HL-60/S4 treated with retinoic acid at 250 ng/mL for 4 days and 3 days (cell line): Measurements from ENCODE around the gene EEIG2.
"Not testable (repeated sequence)": the region's sequence is repeated elsewhere in the genome, so short reads cannot be mapped to it uniquely, and the experiment has no call there.

ENCODE experiments used
- in situ Hi-C: fragments of 300-500 bp; cut with MboI; formaldehyde crosslinking; loops from 2 replicates; pipeline ENCODE4 v1.7.0; 2022; ENCODE audit warnings: low sequenced_read_pairs

Gene EEIG2

DNA sequence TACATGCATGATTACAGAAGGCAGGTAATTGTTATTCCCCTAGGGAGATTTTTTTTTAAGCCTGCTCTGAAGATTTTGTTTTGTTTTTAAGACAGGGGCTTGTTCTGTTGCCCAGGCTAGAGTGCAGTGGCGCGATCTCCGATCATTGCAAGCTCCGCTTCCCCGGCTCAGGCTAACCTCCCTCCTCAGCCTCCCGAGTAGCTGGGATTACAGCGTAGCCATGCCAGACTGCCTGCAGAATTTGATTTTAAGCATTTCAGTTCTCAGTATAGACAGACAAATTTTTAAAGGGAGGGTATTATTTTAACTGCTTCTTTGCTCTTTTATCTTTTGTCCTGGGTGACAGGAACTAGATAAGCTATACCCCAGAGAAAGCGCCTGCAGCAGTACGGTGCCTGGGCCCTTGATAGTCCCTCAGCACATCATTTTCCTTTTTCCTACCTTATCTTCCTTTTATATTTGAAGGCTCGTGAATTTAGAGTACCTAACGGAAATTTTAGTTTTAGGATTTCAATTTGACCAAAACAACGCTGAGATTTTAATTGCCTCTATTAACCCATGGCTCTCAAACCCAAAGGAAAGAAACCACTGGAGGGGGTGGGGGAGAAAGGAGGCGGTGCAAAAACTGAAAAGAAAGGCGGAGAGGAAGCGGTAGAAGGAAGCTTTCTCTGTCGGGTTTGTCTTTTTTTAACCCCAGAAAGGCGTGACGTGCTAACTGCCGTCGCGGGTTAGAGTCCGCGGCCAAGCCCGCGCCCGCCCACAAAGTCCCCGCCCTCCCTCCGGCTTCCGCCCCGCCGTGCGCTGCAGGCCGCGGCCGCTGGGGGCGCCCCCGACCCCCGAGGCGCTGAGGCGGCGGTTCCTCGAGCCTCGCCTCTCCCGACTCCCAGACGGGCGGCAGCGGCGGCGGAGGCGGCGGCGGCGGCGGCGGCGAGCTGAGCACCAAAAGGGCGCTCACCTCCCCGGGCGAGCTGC, at the start of gene EEIG2:
TSS of gene EEIG2 (plus strand) at position 886 of the 972 bp plus-strand sequence. CDS start 329 bp downstream, outside the sequence.
- in situ Hi-C loops = no loop called here

DNA sequence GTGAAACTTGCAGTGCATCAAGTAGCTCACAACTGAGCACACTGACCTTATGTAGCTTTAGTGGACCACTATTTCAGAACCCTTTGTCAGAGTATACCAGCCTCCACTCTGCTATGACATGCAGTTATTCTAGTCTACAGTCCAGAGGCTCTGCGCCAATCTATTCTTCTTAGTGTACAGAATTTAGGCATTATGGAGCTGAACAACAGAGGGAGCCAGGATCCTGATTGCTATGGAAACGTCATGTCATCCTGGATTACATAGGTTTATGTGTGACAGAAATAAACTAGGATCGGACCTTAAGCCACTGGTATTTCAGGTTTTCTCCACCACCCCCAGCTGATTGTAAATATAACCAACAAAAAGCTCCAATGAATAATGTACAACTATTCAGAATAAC, 48.1 kb upstream of the EEIG2 start:
- in situ Hi-C loops = loop anchor here (10.0 to 25.0 kb wide), 3 partner anchors 133 to 724 kb away; no protein-coding TSS in a partner anchor

DNA sequence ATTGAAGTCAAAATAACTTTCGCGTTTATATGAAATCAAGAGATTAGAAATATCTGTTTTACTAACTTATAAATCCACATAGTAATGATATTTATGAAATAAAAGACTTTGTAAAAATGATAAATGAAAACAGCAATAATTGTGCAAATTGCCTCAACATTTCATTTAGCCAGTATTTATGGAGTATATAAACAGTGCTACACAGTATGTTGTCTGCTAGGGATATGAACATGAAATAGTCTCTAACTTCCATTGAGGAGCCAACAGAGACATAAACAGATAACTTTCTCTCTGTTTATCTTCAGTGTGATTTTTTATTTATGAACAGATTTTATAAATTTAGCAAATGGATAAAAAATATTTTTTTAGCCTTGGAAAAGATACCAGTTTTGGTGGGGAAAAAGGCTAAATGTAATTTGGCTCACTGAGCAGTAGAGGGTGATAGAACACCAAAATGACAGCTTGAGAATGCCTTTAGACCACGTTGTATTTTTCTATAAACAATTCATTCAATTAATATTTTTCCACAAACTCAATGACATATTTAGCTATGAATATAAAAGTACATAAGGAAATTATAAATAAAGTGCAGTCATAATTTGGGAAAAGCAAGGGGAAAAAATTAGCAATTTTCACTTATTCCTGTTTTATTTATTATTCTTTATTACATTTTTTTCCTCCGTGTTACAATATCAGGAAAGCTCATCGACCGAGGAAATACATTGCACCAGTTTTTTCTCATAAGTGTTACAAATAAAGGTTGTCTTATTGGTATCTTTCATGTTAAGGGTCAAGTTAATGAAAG, 47.5 kb upstream of the EEIG2 start:
- in situ Hi-C loops = loop anchor here (10.0 to 25.0 kb wide), 3 partner anchors 132 to 725 kb away; no protein-coding TSS in a partner anchor

DNA sequence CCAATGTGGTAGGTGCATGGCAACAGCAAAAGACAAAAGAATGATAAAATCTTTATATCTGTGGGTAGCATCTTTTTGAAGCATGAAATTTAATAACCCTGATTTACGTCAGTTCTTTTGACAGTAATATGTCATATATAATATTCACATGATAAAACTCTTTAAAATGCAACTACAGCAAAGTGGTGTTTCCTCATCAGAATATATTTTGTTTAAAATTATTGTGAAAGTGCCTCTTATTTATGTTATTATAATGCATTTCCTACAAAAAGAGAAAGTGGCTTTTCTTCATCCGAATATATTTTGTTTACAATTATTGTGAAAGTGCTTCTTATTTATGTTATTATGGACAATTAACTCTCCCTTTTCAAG, 46.9 kb upstream of the EEIG2 start:
- in situ Hi-C loops = loop anchor here (10.0 to 25.0 kb wide), 3 partner anchors 132 to 726 kb away; no protein-coding TSS in a partner anchor

DNA sequence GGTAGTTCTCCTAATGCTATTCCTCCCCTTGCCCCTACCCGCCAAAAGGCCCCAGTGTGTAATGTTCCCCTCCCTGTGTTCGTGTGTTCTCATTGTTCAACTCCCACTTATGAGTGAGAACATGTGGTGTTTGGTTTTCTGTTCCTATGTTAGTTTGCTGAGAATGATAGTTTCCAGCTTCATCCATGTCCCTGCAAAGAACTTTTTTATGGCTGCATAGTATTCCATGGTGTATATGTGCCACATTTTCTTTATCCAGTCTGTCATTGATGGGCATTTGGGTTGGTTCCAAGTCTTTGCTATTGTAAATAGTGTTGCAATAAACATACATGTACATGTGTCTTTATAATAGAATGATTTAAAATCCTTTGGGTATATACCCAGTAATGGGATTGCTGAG, 46.0 kb upstream of the EEIG2 start:
- in situ Hi-C loops = loop anchor here (10.0 to 25.0 kb wide), 3 partner anchors 131 to 727 kb away; no protein-coding TSS in a partner anchor

DNA sequence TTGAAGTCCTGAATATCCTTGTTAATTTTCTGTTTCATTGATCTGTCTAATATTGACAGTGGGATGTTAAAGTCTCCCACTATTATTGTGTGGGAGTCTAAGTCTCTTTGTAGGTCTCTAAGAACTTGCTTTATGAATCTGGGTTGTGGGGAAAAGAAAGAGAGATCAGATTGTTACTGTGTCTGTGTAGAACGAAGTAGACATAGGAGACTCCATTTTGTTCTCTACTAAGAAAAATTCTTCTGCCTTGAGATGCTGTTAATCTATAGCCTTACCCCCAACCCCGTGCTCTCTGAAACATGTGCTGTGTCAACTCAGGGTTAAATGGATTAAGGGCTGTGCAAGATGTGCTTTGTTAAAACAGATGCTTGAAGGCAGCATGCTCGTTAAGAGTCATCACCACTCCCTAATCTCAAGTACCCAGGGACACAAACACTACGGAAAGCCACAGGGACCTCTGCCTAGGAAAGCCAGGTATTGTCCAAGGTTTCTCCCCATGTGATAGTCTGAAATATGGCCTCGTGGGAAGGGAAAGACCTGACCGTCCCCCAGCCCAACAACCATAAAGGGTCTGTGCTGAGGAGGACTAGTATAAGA, 42.5 kb upstream of the EEIG2 start:
- in situ Hi-C loops = loop anchor here (10.0 to 25.0 kb wide), 3 partner anchors 127 to 730 kb away; no protein-coding TSS in a partner anchor

DNA sequence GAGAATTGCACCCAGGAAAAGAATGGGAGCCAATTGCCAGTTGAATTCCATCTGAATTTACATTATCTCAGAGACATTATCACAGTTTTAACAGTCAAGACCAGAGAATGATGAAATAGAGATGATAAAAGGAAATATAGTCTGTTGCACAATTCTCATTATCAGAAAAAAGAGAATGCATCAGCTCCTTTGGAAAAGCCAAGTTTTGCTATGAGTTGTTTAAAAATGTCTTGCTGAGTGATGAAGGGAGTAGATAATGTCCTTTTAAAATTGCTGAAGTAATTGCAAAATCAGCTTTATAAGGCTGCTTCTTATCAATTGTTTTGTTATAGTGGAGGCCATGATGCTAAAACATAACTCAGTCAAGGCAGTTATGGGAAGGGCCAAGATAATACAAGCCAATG, 37.9 kb upstream of the EEIG2 start:
- in situ Hi-C loops = loop anchor here (25.0 kb wide), 2 partner anchors 160 to 735 kb away; no protein-coding TSS in a partner anchor

DNA sequence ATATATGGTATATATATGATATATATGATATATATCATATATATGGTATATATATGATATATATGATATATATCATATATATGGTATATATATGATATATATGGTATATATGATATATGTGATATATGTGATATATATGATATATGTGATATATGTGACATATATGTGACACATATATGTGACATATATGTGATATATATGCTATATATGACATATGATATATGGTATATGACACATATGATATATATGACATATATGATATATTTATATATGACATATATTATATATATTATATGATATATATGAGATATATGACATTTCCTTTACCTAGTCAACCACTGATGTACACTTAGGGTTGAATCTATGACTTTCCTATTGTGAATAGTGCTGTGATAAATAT, 36.1 kb upstream of the EEIG2 start:
- in situ Hi-C loops = loop anchor here (25.0 kb wide), 2 partner anchors 162 to 737 kb away; no protein-coding TSS in a partner anchor

DNA sequence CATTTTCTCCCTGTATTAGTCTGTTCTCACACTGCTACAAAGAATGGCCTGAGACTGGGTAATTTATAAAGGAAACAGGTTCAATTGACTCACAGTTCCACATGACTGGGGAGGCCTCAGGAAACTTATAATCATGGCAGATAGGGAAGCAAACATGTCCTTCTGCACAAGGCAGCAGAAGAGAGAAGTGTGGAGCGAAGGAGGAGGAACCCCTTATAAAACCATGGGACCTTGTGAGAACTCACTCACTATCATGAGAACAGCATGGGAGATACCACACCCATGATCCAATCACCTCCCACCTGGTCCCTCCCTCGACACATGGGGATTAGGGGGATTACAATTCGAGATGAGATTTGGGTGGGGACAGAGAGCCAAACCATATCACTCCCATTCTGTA, 35.2 kb upstream of the EEIG2 start:
- in situ Hi-C loops = loop anchor here (25.0 kb wide), 2 partner anchors 162 to 737 kb away; no protein-coding TSS in a partner anchor

DNA sequence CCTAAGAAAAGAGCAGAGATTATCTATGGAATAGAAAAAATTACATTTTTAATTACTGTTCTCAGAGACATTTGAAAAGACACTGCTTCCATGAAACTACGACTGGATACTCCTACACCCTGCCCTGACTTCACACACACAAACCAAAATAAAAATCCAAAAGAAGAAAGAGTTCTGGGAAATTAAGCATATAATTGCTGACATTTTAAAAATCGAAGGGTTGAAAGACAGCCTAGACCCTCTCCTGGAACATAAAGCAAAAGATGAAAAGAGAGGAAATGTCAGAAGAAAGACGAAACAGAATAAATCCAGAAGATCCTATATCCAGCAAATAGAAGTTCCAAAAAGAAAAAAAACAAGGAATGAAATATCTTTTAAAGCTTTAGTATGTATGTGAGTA, 32.8 kb upstream of the EEIG2 start:
- in situ Hi-C loops = no loop called here

DNA sequence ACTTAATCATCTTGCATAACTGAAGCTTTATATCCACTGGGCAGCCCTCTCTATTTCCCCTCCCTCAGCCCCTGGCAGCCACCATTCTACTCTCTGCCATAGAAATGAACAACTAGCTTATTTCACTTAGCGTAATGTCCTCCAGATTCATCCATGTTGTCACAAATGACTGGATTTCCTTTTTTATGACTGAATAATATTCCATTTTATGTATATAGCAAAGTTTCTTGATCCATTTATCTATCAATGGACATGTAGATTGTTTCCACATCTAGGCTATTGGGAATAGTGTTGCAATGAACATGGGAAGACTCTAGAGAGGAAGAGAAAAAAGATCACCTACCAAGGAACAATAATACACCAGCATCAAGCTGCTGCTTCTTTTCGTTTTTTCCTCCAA, 32.1 kb upstream of the EEIG2 start:
- in situ Hi-C loops = no loop called here

DNA sequence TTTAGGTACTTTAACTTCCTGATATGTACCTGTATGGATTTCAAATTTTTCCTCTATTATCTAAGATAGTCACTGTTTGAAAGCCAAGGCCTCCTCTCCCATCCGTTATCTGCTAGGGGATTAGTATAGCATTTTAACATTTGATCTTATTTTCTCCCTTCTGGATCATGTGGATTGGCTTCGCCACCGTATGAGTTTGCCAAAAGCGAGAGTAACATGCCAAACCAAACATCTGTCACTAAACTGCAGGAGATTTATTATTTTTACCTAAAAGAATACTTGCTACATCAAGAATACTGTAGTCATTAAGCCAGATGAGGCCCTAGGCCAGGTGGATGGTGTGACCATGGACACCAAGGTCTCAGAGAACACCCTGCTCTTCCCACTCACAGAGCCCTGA, 28.5 kb upstream of the EEIG2 start:
- in situ Hi-C loops = no loop called here

DNA sequence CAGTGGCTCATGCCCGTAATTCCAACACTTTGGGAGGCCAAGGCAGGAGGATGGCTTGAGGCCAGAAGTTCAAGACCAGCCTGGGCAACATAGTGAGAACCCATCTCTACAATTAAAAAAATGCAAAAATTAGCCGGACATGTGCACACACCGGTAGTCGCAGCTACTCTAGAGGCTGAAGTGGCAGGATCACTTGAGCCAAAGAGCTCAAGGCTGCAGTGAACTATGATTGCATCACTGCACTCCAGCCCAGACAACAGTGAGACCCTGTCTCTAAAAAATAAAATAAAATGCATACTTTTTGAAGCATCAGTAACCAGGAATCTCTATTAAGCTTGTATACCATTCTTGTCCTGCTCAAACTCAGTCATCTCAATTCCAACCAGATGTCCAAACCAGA, 27.2 kb upstream of the EEIG2 start:
- in situ Hi-C loops = no loop called here

DNA sequence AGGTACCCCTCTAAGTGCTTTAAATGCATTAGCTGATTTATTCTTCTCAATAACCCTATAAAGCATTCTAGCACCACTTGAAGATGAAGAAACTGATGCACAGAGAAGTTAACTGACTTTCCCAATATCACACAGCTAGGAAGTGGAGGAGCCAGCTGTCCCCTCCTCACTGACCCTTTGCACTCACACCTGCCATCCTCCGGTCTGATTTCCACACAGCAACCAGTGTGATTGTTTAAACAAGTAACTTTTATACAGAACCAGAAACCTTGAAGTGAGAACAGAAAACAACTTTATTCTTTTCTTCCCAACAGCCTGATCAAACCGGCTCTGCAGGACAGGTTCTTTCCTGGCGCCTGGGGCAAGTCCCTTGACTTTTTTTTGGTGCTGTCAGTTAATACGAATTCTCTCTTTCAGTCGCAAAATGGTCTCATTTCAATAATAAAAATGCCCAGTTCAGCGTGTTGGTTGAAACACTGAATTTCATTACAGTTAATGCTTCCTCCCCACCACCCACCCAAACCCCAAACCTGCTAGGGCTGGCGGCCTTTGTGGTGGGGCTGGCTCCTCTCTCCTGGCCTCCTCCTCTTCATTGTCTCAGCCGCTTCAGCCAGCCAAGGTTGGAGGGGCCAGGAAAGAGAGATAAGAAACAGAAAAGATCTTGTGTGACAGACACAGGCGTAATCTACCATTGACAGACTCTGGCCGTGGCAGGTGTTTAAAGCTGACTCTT, 26.4 kb upstream of the EEIG2 start:
- in situ Hi-C loops = no loop called here

DNA sequence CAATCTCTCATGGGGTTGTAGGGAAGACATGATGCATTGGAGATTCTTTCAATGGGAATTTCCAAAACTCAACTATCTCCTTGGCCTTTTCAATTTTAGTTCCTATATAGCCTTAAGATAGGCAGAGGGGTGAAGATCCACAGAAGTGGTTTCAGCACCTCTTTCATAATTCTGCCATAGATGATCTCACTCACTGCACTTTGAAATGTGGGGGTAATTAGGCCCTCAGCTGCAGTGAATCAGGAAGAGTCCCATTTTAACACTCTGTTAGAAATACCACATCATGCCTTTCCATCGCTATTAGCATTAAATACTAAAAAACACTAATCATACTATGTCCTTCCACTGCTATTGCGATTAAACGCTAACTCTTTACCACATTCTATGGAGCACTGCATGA, 25.1 kb upstream of the EEIG2 start:
- in situ Hi-C loops = no loop called here

DNA sequence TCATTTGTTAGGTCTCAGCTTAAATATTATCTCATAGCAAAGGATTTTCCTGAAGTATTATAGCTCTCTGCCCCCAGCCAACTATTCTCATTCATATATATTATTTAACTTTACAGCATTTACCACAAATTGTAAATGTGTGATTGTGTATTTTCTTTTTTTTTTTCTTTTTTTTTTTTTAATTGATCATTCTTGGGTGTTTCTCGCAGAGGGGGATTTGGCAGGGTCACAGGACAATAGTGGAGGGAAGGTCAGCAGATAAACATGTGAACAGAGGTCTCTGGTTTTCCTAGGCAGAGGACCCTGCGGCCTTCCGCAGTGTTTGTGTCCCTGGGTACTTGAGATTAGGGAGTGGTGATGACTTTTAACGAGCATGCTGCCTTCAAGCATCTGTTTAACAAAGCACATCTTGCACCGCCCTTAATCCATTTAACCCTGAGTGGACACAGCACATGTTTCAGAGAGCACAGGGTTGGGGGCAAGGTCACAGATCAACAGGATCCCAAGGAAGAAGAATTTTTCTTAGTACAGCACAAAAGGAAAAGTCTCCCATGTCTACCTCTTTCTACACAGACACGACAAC, 24.5 kb upstream of the EEIG2 start:
- in situ Hi-C loops = not testable (repeated sequence)

DNA sequence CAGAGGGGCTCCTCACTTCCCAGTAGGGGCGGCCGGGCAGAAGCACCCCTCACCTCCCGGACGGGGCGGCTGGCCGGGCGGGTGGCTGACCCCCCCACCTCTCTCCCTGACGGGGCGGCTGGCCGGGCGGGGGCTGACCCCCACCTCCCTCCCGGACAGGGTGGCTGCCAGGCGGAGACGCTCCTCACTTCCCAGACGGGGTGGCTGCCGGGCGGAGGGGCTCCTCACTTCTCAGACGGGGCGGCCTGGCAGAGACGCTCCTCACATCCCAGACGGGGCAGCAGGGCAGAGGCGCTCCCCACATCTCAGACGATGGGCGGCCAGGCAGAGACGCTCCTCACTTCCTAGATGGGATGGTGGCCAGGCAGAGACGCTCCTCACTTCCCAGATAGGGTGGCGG, 23.9 kb upstream of the EEIG2 start:
- in situ Hi-C loops = not testable (repeated sequence)

DNA sequence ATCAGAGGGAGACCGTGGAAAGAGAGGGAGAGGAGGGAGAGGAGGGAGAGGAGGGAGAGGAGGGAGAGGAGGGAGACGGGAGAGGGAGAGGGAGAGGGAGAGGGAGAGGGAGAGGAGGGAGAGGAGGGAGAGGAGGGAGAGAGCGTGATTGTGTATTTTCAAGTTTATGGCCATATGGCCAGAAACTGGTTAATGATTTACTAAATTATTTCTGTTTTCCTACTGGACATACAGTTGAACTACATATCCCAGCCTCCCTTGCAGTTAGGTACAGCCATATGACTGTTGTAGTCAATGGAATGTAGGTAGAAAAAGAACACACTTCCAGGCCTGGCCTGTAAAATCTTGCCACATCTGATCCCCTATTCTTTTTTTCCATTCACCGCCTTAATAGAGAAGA, 23.1 kb upstream of the EEIG2 start:
- in situ Hi-C loops = not testable (repeated sequence)

DNA sequence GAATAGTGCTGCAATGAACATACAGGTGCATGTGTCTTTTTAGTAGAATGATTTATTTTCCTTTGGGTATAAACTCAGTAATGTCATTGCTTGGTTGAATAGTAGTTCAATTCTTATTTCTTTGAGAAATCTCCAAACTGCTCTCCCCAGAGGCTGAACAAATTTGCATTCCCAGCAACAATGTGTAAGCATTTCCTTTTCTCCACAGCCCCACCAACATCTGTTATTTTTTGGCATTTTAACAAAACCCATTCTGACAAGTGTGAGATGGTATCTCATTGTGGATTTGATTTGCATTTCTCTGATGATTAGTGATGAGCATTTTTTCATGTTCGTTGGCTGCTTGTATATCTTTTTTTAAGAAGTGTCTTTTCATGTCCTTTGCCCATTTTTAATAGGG, 21.9 kb upstream of the EEIG2 start:
- in situ Hi-C loops = no loop called here

DNA sequence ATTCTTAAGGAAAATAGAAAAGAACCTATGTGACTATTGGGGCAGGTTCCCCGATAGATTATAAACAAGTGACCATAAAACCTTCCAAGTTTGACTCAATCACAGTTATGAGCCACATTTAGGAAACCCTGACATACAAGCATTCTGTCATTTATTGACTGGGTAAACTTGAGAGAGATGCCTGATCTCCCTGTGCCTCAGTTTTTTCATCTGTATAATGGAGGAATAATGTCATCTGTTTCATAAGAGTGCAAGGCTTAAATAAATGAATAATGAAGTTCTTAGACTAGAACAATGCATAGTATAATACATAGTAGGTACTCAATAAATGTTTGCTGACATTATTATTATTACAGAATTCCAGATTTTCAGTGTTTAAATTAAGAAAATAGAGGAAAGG, 18.9 kb upstream of the EEIG2 start:
- in situ Hi-C loops = no loop called here
